H1 (cell line): ENCODE measurements around the gene DLX5. TPM values are rescaled to one million over a fixed set of nuclear protein-coding genes. Genes with fewer than 3 reads are reported as not detected.

Experiments
- RBBP5 ChIP-seq: IDR thresholded peaks from 2 replicates; pipeline ENCODE4 v1.7.1; 2012; ENCODE audit warnings: low read depth, mild to moderate bottlenecking, inconsistent platforms, low read length, moderate library complexity, borderline replicate concordance
- polyA plus RNA-seq, 7 experiments: library from polyadenylated mRNA; depleted of rRNA in 3 of 7; stranded (reverse) in 5 of 7; unstranded in 2 of 7; fragments of >200 nt in 5 of 7; fragments of 200-250 nt in 2 of 7; gene quantifications; 1 replicate in 5 of 7; 2 replicates in 1 of 7; 4 replicates in 1 of 7; pipeline versions ENCODE4 v1.2.1 to v1.2.3, GENCODE V29; 2011 to 2013; ENCODE audit warnings: missing spikeins in 2 of 7, mixed read lengths in 2 of 7
- total RNA-seq: library from RNA; stranded (reverse); fragmentation: NEBNext Ultra II Directional; extraction: Animal tissue kit (Norgen Biotek cat#: 25700); gene quantifications from 2 replicates; pipeline ENCODE4 v1.2.1, GENCODE V29; 2021
- TF ChIP-seq, protein P1 (sequence below): fragments of 300-600 bp; sonication (generic); IDR thresholded peaks from 2 replicates; pipeline ENCODE4 v1.7.1; 2012; ENCODE audit warnings: low read length, moderate library complexity, mild to moderate bottlenecking, inconsistent platforms; ENCODE audit not compliant: insufficient replicate concordance

The DLX5 gene
- total and polyA plus RNA-seq, 2 of the 8 experiments (the other 6 are each of a cell fraction or from before 2014, with no cell fraction given) = not detected

DNA sequence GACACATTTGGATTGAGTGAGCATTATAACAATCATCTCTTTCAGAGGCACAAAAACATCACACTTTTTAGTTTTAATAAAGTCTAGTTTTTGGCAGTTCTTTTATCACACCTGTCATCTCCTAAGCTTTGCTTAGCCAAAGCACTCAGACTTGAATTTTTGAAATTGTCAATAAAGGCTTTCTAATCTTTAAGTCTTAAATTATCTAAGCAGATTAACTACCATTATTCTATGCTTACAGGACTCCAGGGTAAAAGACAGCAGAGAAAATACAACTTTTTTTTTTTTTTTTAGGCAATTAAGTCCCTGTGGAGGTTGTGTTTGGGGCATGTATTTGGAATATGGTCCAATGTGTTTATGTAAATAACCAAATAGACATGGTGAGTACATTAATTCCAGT, 36.9 kb downstream of the DLX5 start (continued):
- TF ChIP-seq, protein P1, sequence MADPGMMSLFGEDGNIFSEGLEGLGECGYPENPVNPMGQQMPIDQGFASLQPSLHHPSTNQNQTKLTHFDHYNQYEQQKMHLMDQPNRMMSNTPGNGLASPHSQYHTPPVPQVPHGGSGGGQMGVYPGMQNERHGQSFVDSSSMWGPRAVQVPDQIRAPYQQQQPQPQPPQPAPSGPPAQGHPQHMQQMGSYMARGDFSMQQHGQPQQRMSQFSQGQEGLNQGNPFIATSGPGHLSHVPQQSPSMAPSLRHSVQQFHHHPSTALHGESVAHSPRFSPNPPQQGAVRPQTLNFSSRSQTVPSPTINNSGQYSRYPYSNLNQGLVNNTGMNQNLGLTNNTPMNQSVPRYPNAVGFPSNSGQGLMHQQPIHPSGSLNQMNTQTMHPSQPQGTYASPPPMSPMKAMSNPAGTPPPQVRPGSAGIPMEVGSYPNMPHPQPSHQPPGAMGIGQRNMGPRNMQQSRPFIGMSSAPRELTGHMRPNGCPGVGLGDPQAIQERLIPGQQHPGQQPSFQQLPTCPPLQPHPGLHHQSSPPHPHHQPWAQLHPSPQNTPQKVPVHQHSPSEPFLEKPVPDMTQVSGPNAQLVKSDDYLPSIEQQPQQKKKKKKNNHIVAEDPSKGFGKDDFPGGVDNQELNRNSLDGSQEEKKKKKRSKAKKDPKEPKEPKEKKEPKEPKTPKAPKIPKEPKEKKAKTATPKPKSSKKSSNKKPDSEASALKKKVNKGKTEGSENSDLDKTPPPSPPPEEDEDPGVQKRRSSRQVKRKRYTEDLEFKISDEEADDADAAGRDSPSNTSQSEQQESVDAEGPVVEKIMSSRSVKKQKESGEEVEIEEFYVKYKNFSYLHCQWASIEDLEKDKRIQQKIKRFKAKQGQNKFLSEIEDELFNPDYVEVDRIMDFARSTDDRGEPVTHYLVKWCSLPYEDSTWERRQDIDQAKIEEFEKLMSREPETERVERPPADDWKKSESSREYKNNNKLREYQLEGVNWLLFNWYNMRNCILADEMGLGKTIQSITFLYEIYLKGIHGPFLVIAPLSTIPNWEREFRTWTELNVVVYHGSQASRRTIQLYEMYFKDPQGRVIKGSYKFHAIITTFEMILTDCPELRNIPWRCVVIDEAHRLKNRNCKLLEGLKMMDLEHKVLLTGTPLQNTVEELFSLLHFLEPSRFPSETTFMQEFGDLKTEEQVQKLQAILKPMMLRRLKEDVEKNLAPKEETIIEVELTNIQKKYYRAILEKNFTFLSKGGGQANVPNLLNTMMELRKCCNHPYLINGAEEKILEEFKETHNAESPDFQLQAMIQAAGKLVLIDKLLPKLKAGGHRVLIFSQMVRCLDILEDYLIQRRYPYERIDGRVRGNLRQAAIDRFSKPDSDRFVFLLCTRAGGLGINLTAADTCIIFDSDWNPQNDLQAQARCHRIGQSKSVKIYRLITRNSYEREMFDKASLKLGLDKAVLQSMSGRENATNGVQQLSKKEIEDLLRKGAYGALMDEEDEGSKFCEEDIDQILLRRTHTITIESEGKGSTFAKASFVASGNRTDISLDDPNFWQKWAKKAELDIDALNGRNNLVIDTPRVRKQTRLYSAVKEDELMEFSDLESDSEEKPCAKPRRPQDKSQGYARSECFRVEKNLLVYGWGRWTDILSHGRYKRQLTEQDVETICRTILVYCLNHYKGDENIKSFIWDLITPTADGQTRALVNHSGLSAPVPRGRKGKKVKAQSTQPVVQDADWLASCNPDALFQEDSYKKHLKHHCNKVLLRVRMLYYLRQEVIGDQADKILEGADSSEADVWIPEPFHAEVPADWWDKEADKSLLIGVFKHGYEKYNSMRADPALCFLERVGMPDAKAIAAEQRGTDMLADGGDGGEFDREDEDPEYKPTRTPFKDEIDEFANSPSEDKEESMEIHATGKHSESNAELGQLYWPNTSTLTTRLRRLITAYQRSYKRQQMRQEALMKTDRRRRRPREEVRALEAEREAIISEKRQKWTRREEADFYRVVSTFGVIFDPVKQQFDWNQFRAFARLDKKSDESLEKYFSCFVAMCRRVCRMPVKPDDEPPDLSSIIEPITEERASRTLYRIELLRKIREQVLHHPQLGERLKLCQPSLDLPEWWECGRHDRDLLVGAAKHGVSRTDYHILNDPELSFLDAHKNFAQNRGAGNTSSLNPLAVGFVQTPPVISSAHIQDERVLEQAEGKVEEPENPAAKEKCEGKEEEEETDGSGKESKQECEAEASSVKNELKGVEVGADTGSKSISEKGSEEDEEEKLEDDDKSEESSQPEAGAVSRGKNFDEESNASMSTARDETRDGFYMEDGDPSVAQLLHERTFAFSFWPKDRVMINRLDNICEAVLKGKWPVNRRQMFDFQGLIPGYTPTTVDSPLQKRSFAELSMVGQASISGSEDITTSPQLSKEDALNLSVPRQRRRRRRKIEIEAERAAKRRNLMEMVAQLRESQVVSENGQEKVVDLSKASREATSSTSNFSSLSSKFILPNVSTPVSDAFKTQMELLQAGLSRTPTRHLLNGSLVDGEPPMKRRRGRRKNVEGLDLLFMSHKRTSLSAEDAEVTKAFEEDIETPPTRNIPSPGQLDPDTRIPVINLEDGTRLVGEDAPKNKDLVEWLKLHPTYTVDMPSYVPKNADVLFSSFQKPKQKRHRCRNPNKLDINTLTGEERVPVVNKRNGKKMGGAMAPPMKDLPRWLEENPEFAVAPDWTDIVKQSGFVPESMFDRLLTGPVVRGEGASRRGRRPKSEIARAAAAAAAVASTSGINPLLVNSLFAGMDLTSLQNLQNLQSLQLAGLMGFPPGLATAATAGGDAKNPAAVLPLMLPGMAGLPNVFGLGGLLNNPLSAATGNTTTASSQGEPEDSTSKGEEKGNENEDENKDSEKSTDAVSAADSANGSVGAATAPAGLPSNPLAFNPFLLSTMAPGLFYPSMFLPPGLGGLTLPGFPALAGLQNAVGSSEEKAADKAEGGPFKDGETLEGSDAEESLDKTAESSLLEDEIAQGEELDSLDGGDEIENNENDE = no peak
- no peak for TF ChIP-seq RBBP5
